ENCODE data around the gene IL17B.
"Not testable (repeated sequence)": the region's sequence is repeated elsewhere in the genome, so short reads cannot be mapped to it uniquely, and the experiment has no call there.

Gene IL17B

DNA sequence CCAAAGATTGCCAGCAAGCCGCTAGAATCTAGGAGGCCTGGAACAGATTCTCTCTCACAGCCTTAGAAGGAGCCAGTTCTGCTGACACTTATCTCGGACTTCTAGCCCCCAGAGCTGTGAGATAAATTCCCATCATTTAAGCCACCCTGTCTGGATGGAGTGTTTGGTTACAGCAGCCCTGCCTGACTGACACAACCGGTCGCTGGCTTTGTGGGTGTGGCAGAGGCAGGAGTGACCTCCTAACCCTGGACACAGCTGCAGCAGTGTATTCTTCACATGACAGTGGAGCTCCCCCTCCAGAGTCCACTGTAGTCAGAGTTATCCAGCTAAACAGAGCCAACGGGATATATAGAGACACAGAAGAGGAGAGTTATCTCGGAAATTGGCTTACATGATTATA, 21.2 kb upstream of the IL17B start:
- DNase-seq (ENCODE audit: low spot score), result no peak

GRCh38 chr5:149399775-149400174, 20.7 kb upstream of the IL17B start:
- DNase-seq (ENCODE audit: low spot score), result no peak

DNA sequence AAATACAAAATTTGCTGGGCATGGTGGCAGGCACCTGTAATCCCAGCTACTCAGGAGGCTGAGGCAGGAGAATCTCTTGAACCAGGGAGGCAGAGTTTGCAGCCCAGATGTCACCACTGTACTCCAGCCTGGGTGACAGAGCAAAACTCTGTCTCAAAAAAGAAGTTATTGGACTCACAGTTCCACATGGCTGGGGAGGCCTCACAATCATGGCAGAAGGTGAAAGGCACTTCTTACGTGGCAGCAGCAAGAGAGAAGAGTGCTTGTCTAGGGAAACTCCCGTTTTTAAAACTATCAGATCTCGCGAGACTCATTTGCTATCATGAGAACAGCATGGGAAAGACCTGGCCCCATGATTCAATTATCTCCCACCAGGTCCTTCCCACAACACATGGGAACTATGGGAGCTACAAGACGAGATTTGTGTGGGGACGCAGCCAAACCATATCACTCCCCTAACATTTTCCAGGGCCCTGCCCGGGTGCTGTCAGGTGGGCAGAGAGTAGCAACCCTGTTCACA, 19.7 kb upstream of the IL17B start:
- not testable (repeated sequence) for DNase-seq (ENCODE audit: low spot score)

DNA sequence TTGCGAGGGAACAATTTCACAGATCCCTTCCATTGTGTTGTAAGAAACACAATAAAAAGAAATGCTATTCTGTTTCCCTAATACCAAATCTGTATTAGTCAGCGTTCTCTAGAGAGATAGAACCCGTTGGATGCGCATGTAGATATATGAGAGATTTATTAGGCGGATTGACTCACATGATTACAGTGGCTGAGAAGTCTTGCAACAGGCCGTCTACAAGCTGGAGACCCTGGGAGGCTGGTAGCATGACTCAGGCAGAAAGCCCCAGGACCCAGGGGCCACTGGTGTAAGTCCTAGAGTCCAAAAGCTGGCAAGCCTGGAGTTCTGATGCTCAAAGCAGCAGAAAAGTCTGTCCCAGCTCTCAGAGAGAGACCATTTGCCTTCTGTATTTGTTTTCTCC, 18.4 kb upstream of the IL17B start:
- no peak for DNase-seq (ENCODE audit: low spot score)

GRCh38 chr5:149394996-149395395, 15.9 kb upstream of the IL17B start:
- DNase-seq (ENCODE audit: low spot score), result not testable (repeated sequence)

DNA sequence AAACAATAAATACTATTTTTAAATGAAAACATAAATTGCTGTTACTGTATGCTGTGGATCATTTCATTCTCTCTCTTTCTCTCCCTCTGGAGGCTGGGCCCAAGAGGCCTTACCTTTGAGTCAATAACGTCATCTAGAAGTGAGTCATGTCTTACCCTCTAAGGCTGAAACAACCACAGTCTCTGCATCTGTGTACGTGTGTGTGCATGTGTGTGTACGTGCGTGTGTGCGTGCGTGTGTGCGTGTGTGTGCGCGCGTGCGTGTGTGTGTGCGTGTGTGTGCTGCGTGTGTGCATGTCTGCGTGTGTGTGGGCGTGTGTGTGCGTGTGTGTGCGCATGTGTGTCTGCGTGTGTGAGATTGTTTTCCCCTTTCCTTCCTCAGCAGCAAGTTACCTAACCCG, 13.6 kb upstream of the IL17B start:
- no peak for DNase-seq (ENCODE audit: low spot score)

DNA sequence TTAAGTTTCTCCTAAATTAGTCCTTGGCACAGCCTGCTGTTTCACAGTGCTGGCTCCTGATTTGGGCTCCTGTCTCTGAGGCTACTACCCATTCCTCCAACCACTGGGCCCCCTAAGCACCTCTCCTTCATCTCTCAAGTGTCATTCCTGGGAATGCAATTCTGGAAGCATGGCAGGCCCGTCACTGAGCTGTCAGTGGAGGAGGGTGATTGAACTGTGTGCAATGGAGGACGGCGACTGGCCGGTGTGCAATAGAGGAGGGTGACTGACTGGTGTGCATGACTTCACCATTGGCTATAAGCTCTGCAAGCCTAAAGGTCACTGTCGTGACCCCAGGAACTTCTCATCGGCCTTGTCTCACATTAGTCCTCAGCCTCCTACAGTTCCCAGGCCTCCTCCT, 12.4 kb upstream of the IL17B start:
- DNase-seq (ENCODE audit: low spot score), result no peak

DNA sequence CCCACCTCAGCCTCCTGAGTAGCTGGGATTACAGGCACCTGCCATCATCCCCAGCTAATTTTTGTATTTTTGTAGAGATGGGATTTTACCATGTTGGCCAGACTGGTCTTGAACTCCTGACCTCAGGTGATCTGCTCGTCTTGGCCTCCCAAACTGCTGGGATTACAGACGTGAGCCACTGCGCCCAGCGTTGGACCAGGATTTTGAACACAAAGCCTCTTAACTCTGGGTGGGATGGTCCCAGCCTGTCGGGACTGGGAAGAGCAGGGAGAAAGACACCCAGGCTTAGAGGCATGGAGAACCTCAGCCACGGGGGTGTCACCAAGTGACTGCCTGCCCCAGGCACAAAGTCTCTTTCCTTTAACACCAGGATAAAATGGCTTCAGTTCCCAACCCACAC, 12.0 kb upstream of the IL17B start:
- DNase-seq (ENCODE audit: low spot score), result not testable (repeated sequence)

DNA sequence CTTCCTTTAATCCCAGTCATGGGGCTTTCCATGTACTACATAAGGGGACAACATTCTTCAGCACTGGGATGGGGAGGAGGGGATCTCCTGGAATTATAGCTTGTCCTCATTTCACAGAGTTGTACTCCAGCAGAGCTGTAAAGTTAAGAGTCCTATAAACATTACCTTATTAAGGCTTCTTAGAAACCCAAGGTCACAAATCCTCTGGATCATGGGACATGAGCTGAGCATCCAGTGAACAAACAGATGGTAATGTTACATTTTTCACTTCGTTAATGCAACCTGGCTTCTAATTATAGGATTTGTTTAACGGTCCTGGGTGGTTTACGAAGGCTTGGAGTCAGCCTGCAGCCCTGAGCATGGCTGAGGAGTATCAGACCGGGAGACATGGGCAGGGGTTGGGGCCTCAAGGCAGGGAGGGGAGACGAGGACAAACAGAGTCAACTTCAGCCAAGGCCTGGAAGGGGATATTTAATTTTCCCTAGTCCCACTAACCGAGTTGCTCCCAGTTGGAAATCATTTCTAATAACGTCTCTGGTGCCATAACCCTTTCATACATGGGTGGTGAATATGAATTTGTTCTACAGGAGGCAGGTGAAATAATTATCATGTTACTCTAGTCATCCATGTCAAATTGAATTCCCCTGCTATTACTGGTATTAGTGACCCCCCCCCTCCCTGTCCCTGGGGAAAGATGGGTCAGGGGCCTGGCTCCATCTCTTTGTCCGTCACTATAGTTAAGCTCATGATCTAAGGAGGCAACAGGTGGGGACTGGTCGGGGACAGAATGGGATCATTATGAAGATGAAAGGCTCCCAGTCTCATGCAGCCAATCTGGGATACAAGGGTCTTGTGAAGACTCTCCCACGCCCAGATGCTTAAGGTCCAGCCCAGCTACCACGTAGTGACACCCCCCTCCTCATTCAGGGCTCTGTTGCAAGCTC, 10.7 kb upstream of the IL17B start:
- DNase-seq (ENCODE audit: low spot score), result no peak

GRCh38 chr5:149388498-149389190, 9.6 kb upstream of the IL17B start:
- DNase-seq (ENCODE audit: low spot score), result no peak

DNA sequence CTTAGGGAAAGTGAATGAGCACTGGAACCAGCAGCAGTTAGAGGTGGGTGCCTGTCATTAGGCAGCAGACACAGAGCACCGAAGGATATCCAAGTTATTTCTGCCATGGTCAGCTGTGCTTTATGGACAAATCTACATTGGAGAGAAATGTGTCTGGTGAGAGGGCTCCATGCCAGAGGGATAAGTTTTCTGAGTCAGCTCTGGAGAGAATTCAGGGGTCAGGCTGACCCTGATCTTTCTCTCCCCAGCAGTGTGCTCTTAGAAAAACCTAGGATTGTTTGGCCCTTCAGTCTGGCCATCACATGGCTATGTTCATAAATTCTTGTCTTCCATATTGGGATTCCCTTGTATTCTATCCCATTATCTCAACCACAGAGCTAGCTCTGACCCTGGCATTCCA, 8.9 kb upstream of the IL17B start:
- DNase-seq (ENCODE audit: low spot score), result no peak

GRCh38 chr5:149387081-149387631, 8.1 kb upstream of the IL17B start:
- no peak for DNase-seq (ENCODE audit: low spot score)

- DNase-seq (ENCODE audit: low spot score), result no peak
Observed at GRCh38 chr5:149386166-149386565, 7.1 kb upstream of the IL17B start.

DNA sequence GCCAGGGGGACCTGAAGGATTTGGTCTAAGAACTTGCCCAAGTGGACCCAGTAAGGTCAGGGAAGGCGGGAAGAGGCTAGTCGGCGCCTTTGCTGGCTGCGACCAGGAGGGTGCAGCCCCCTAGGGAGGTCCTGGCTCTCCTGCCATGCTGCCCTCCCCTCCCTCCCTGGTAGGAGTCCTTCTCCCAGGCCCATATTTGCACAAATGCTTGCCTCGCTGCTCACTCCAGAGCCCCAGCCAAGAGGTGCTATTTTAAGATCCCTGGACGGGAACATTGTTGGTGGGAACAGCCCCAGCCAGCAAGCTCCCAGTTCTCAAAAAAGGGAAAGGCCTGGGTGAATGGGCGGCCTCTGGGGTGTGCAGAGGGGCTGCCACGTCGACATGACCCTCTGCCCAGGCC, 4.3 kb upstream of the IL17B start:
- DNase-seq (ENCODE audit: low spot score), result no peak

DNA sequence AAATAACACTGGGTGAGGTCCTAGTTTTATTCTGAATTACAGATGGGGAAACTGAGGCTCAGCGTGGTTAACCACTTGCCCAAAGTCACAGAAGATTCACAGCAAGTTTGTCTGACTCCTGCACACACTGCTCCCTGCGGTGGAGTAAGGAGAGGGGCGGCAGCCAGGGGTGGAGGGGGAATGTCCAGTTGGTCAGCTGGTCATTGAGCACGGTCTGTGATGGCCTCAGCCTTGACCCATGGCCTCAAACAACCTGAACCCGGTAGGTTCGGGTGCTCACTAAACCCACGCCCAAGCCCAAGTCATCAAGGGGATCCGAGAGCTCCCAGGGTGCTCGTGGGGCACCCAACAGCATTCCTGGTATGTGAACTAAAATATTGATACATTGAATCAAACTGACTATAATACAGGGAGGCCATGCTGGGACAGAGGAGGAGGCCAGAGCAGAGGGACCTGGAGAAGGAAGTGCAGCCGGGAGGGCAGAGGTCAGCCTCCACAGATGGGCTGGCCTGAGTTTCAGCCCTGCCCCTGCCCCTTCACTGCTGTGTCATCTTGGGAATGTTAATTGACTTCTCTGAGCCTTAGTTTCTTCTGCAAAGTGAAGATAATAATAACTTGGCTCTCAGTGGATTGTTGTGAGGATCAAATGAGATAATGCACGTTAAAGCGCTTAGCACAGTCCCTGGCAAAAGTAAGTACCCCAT, 3.6 kb upstream of the IL17B start:
- DNase-seq (ENCODE audit: low spot score), result no peak

DNA sequence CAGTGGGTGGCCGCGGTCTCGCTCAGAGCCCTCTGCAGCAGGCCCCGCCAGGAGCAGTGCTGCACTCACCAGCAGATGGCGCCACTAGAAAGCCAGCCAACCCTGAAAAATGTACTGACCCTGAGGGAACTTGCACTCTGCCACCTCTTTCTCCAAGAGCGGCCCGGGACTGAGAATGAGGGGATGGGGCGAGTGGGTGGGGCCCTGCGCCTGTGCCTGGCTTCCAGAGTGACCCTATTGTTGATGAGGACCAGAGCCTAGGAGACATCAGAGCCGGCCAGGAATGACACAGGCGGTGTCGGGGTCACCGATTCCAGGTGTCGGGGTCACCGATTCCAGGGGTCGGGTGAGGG, 2.9 kb upstream of the IL17B start:
- peak; percentile 92 for DNase-seq (ENCODE audit: low spot score)

DNA sequence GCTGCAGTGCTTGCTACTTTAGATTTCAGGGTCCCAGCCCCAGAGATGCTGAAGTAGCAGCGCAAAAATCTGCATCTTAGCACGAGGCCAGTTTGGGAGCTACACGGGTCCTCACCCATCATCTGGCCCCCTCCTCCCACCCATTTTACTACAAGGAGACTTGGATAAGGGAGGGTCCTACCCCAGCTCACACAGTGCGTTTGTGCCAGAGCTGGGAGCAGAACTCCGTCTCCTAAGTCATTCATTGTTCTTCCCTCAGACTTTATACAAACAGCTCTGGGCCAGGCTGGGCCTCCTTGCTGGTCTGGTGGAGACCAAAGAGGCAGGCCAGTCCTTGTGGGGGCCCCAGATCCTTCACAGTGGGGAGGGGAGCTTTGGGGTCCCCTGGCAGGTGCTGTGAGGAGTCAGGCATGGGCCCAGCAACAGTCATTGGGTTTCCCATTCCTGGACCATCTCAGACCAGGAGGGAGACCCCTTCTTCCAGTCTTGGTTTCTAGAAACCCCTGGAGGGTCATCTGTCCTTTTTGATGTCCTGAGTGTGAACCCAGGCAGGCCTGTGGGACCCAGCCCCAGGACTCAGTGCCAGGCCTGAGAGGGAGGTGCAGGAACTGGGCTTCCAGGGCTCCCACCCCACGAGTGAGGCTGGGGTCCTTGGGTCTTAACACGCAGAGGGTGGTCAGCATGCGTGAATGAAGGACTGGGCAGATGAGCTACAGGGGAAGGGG, 2.3 kb upstream of the IL17B start:
- DNase-seq (ENCODE audit: low spot score), result no peak

DNA sequence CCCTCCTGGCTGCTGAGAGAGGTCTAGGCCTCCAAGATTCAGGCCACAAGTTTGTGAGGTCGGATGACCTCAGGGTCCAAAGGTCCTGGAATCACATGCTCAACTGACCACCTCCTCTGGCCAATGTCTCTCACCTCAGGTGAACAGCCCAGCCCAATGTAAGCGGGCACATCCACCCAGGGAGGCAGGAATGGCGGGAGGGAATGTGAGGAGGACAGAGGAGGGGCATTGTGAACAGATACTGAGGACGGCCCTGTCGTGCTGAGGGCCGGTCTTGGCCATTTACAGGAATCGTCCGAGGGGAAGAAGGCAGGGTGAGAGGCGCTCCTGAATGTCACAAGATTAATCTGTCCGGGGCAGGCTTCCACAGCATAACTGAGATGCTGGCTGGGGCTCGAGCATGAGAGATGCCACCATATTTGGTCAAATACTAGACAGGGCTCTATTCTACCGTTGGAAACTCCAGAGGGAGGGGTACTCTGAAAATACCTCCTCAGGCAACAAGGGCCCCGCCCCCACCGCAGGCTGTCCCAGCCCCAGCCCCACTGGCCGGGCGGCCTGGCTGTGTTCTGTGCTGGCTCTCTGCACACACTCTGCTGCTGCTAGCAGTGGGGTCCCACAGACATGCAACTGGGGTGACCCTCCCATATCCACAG, 1.5 kb upstream of the IL17B start:
- DNase-seq (ENCODE audit: low spot score), result no peak

DNA sequence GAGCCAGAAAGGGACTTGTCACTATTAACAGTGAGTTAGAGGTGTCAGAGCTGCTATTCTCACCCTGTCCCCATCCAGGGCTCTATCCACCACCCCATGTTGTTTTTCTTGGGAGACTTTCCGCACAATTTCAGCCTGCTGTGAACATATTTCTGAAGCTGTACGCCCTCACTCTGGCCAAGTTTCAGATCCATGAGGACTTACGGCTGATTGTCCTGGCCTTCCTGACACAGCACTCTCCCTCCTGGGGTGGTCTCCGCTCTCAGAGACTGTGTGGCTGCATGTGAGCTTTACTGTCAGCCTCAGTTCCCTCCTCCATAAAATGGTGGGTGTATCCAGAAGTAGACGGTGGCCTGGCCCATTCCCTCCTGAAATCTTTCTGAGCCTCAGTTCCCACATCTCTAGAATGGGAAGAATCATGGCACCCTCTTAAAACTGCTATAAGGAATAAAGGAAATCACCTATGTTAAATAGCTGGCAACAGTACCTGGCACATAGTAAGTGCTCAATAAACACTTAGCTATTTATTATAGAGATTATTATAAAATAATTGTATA, 804 bp upstream of the IL17B start:
- no peak for DNase-seq (ENCODE audit: low spot score)

DNA sequence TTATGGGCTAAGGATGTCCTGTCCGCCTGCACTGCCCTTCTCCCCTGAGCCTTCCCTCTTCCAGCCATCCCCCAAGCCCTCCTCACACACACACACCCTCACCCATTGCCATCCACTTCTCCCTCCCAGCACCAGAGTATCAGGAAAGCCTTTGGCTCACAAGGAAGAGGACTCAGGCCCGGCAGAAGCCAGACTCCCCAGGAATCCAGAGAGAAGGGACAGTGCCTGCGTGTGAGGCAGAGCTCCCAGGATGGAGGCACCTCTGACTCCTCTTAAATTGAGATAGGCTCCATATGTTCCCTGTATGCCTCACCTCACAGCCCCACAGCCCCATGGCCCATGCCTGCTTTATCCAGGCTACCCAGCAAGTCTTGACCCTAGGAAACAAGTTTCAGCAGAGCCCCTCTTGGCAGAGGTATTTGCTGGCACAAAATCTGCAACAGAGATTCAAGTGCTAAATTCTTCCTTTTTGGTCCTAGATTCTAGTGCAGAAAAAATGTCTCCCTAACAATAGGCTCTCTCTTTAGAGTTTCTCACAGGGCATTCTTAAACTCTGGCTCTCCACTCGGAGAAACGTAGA, 761 bp downstream of the IL17B start:
- no peak for DNase-seq (ENCODE audit: low spot score)

All from iPS-NIHi11 (cell line).